ENCODE data around the gene DHX38.

- no peak for TF ChIP-seq AHR (CRISPR knock-in tag; IDR thresholded peaks at IDR 0.05)
- no peak for TF ChIP-seq RAD21 (CRISPR knock-in tag; IDR thresholded peaks at IDR 0.05)
- TF ChIP-seq MXI1 (IDR thresholded peaks at IDR 0.05; ENCODE audit: borderline replicate concordance, low read depth, low read length), result no peak
- no peak for TF ChIP-seq ZNF207 (IDR thresholded peaks at IDR 0.05; ENCODE audit: borderline replicate concordance)
Observed at GRCh38 chr16:72109300-72109699, 15.7 kb downstream of the DHX38 start.
